Astrocyte (in vitro differentiated cells and primary cell): Measurements from ENCODE around the gene CARD9. TPM values are rescaled to one million over a fixed set of nuclear protein-coding genes. Genes with fewer than 3 reads are reported as not detected.
"Not testable (repeated sequence)": the region's sequence is repeated elsewhere in the genome, so short reads cannot be mapped to it uniquely, and the experiment has no call there.

Source experiments
- DNase-seq: peaks from one replicate; pipeline ENCODE4 v3.0.0-alpha.2; 2010; ENCODE audit warnings: low read depth
- FAIRE-seq: peaks from 2 replicates; lab custom pipeline; 2011; peaks lifted over from hg19 to GRCh38; lab: Jason Lieb, UNC
- H2AFZ ChIP-seq: 2 replicates; pipeline ENCODE4 v1.6.0; 2012; ENCODE audit warnings: low read depth, low read length, inconsistent platforms
- H3K27ac ChIP-seq: 2 replicates; pipeline ENCODE4 v1.5.1; 2011; ENCODE audit warnings: low read depth, low read length, inconsistent platforms
- H3K27me3 ChIP-seq: 2 replicates; pipeline ENCODE4 v1.6.0; 2011; ENCODE audit warnings: low read length, inconsistent platforms; ENCODE audit not compliant: insufficient read depth
- H3K36me3 ChIP-seq: 2 replicates; pipeline ENCODE4 v1.5.1; 2011; ENCODE audit warnings: low read length, inconsistent platforms; ENCODE audit not compliant: insufficient read depth
- H3K4me1 ChIP-seq: 2 replicates; pipeline ENCODE4 v1.5.1; 2011; ENCODE audit warnings: low read length, inconsistent platforms; ENCODE audit not compliant: insufficient read depth
- H3K4me2 ChIP-seq: 2 replicates; pipeline ENCODE4 v1.6.0; 2012; ENCODE audit warnings: low read length, inconsistent platforms
- H3K4me3 ChIP-seq: 2 replicates; pipeline ENCODE4 v1.5.1; 2011; ENCODE audit warnings: low read depth, mild to moderate bottlenecking, low read length, inconsistent platforms; ENCODE audit not compliant: insufficient read depth
- H3K79me2 ChIP-seq: 2 replicates; pipeline ENCODE4 v1.6.0; 2012; ENCODE audit warnings: mild to moderate bottlenecking, low read length, inconsistent platforms; ENCODE audit not compliant: insufficient read depth
- H3K9ac ChIP-seq: 2 replicates; pipeline ENCODE4 v1.6.0; 2012; ENCODE audit warnings: mild to moderate bottlenecking, low read length, inconsistent platforms
- H3K9me3 ChIP-seq: 2 replicates; pipeline ENCODE4 v1.5.1; 2012; ENCODE audit warnings: low read depth, mild to moderate bottlenecking, low read length, inconsistent platforms; ENCODE audit not compliant: insufficient read depth
- H4K20me1 ChIP-seq: 2 replicates; pipeline ENCODE4 v1.6.0; 2012; ENCODE audit warnings: low read length, inconsistent platforms; ENCODE audit not compliant: insufficient read depth
- H3K27ac Mint-ChIP-seq: one replicate; pipeline ENCODE4 v1.8.0; 2021; ENCODE audit warnings: mild to moderate bottlenecking, mixed read lengths; ENCODE audit not compliant: unreplicated experiment
- H3K27me3 Mint-ChIP-seq: one replicate; pipeline ENCODE4 v1.8.0; 2021; ENCODE audit warnings: low read depth, mixed read lengths; ENCODE audit not compliant: unreplicated experiment
- H3K36me3 Mint-ChIP-seq: one replicate; pipeline ENCODE4 v1.8.0; 2021; ENCODE audit warnings: low read depth, mixed read lengths; ENCODE audit not compliant: unreplicated experiment
- H3K4me1 Mint-ChIP-seq: one replicate; pipeline ENCODE4 v1.8.0; 2021; ENCODE audit warnings: low read depth, mixed read lengths; ENCODE audit not compliant: unreplicated experiment
- H3K4me3 Mint-ChIP-seq: one replicate; pipeline ENCODE4 v1.8.0; 2021; ENCODE audit warnings: mild to moderate bottlenecking, moderate library complexity, mixed read lengths; ENCODE audit not compliant: unreplicated experiment
- H3K9me3 Mint-ChIP-seq: one replicate; pipeline ENCODE4 v1.8.0; 2021; ENCODE audit warnings: mild to moderate bottlenecking, mixed read lengths; ENCODE audit not compliant: unreplicated experiment
- CTCF ChIP-seq: IDR thresholded peaks from 2 replicates; pipeline ENCODE4 v1.5.1; 2011; ENCODE audit warnings: low read depth, mild to moderate bottlenecking, inconsistent platforms, low read length, moderate library complexity; ENCODE audit not compliant: insufficient read depth
- EZH2 ChIP-seq: IDR thresholded peaks from 2 replicates; pipeline ENCODE4 v1.6.1; 2012; ENCODE audit warnings: mild to moderate bottlenecking, low read length, inconsistent platforms; ENCODE audit not compliant: insufficient read depth
- total RNA-seq: library from RNA; stranded (reverse); gene quantifications from 2 replicates; pipeline ENCODE4 v1.2.1, GENCODE V29; 2021

Gene CARD9
- total RNA-seq, 1 donor from 2014 or later: 4.2 TPM

GRCh38 chr9:136352682-136353081 lies 20.8 kb downstream of the CARD9 start:
- Mint-ChIP-seq H3K9me3 (no peaks in the 10 kb centered on the region), H3K36me3 (no peaks in the 10 kb centered on the region), H3K27me3 (no peaks in the 10 kb centered on the region), H3K4me3 (no peak overlapping the region), H3K4me1 (peaks cover 6% of the 10 kb centered on the region), H3K27ac (no peak overlapping the region)
- no peak for DNase-seq
- no peak for TF ChIP-seq CTCF
- Histone ChIP-seq H3K36me3 (no peaks in the 10 kb centered on the region), H3K27me3 (no peaks in the 10 kb centered on the region), H3K27ac (no peak overlapping the region), H3K4me3 (no peak overlapping the region), H3K9me3 (no peaks in the 10 kb centered on the region), H3K79me2 (no peaks in the 10 kb centered on the region), H3K4me1 (peaks cover 14% of the 10 kb centered on the region), H4K20me1 (peaks cover 29% of the 10 kb centered on the region), H2AFZ (no peak overlapping the region), H3K4me2 (no peak overlapping the region), H3K9ac (no peak overlapping the region)
- FAIRE-seq: no peak

GRCh38 chr9:136351868-136352267 lies 21.6 kb downstream of the CARD9 start:
- H2AFZ ChIP-seq, H3K36me3 ChIP-seq, H3K9me3 Mint-ChIP-seq, H3K27ac Mint-ChIP-seq, H3K9ac ChIP-seq, H3K4me3 ChIP-seq, H3K27me3 Mint-ChIP-seq, H3K4me1 Mint-ChIP-seq, H3K4me2 ChIP-seq, H3K27me3 ChIP-seq, H3K79me2 ChIP-seq, DNase-seq, H3K27ac ChIP-seq, H3K4me3 Mint-ChIP-seq, H3K36me3 Mint-ChIP-seq, FAIRE-seq, H3K9me3 ChIP-seq: not testable (repeated sequence)
- H4K20me1 ChIP-seq: peaks cover 35% of the 10 kb centered on the region
- peaks cover 14% of the 10 kb centered on the region for H3K4me1 ChIP-seq

- Histone ChIP-seq H3K27me3 (no peaks in the 10 kb centered on the region), H3K79me2 (no peaks in the 10 kb centered on the region), H3K4me3 (no peak overlapping the region), H3K9ac (no peak overlapping the region), H3K4me2 (no peak overlapping the region), H3K36me3 (no peaks in the 10 kb centered on the region), H3K4me1 (peaks cover 14% of the 10 kb centered on the region), H3K9me3 (no peaks in the 10 kb centered on the region), H4K20me1 (peaks cover 41% of the 10 kb centered on the region), H2AFZ (no peak overlapping the region), H3K27ac (no peak overlapping the region)
- Mint-ChIP-seq H3K27ac (no peak overlapping the region), H3K4me1 (peaks cover 6% of the 10 kb centered on the region), H3K27me3 (no peaks in the 10 kb centered on the region), H3K9me3 (no peaks in the 10 kb centered on the region), H3K36me3 (no peaks in the 10 kb centered on the region), H3K4me3 (no peak overlapping the region)
- DNase-seq: no peak
- TF ChIP-seq EZH2 (no peak), CTCF (no peak)
- no peak for FAIRE-seq
Observed at GRCh38 chr9:136351252-136351800, 22.1 kb downstream of the CARD9 start.
